HL-60/S4 treated with retinoic acid at 250 ng/mL for 4 days and 3 days (cell line): ENCODE measurements around the gene SULT4A1.

Experiments used
- in situ Hi-C: fragments of 300-500 bp; cut with MboI; formaldehyde crosslinking; loops from 2 replicates; pipeline ENCODE4 v1.7.0; 2022; ENCODE audit warnings: low sequenced_read_pairs

Gene SULT4A1

DNA sequence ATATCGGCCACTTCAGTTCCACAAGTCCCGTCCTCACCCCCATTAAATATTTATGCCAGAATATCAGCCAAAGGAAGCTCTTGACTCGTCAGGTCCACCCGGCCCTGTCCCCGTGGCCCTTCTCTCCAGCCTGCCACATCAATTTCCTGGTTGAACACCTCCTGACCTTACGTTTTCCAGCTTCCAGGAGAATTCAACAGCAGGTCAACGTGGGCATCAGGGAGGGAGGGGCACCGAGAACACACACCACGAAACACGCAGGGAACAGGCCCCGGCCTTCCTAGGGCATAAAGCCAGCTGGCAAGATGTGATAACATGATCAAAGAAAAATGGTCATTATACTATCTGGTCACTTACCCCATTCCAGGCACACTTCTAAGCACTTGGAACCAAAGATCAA lies 15.3 kb downstream of the SULT4A1 start:
- in situ Hi-C loops, result no loop called here

GRCh38 chr22:43845981-43846380 lies 16.3 kb downstream of the SULT4A1 start:
- in situ Hi-C loops, result no loop called here

DNA sequence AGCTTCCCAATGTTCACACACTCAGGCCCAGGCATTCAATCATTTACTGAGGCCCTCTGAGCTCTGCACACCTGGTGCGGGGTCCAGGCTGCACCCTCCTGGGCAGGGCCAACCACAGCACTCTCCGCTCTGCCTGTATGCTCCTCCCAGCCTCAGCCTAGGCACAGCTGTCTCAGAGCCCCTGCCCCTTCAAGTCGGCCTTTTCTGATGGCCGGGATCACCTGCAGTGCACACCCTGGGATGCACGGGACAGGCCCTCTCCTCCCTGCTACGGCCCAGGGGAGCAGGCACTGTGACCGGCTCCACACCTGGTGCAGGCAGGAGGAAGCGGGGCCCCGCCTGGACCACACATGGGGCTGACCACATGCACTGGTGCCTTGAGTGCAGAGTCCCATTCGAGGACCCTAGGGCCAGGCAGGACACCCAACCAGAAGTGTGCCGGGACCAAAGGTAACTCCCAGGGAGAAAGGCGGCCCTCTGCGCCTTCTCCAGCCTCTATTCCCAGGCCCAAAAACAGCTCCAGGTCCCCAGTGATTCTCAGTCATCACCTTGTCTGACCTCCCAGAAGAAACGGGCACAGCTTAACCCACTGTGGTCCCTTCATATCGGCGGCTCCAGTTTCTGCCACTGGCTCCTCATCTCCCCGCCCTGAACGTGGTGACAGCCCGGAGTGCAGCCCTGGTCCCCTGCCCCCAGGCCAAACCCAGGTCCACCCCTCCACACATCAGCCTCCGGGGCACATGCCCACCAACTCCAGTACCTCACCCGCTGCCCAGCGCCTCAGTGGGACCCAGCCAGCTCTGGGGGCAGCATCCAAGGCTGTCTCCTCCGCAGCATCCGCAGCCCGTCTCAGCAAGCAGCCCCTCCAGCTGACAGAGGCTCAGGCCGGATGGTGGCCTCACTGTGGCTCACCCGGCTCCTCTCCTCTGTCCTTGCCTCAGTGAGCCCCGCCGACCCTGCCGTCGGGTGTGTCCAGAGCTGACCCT lies 17.5 kb downstream of the SULT4A1 start:
- in situ Hi-C loops, result no loop called here

DNA sequence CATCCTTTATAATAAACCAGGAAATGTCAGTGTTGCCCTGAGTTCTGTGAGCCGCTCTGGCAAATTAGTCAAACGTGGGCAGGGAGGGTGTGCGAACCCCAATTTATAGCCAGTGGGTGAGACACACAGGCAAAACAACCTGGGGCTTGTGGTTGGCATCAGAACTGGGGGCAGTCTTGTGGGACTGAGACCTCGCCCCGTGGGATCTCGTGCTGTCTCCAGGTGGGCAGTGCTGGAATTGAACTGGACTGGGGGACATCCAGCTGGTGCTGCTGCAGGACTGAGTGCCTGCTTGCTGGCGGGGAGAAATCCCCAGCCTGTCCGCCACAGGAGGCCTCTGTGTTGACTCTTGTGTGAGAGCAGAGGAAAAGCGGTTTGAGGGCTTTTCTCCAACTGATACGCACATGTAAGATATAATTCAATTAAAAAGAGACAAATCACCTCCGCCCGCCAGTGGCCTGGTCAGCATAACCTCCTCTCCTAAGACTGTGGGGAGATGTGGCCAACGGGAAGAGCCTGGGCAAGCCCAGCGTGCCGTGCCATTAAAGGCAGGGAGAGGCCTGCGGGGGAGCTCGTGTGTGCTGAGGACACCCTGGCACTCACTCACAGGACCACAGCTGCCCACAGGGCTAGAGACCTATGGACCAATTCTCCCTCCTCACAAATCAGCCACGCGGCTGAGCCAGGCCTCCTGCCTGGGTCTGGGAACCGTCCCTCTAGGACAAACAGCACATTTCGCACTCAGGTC lies 18.4 kb downstream of the SULT4A1 start:
- in situ Hi-C loops, result no loop called here

- in situ Hi-C loops, result no loop called here
Measured at GRCh38 chr22:43841742-43842141, 20.6 kb downstream of the SULT4A1 start.

- in situ Hi-C loops, result no loop called here
Measured at GRCh38 chr22:43840851-43841250, 21.5 kb downstream of the SULT4A1 start.

DNA sequence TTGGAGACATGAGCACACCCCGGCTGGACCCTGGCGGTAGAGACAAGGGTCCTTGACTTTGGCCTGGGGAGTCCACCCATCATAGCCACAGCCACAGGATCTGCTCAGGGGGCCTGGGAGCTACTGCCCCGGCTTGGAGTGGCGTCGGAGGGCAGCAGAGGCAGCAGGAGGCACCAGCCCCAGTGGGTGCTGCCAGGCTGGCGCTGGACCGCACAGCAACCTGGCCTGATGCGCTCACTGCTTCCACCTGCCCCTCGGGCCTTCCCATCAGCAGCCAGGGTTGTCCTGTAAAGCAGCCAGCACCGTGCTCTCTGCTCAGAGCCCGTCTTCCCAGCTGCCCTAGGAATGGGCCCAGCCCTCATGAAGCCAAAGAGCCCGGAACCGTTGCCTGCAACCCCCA lies 21.9 kb downstream of the SULT4A1 start:
- in situ Hi-C loops, result no loop called here

- in situ Hi-C loops, result no loop called here
Measured at GRCh38 chr22:43839781-43840180, 22.5 kb downstream of the SULT4A1 start.

- in situ Hi-C loops, result no loop called here
Measured at GRCh38 chr22:43838571-43839307, 23.6 kb downstream of the SULT4A1 start.

DNA sequence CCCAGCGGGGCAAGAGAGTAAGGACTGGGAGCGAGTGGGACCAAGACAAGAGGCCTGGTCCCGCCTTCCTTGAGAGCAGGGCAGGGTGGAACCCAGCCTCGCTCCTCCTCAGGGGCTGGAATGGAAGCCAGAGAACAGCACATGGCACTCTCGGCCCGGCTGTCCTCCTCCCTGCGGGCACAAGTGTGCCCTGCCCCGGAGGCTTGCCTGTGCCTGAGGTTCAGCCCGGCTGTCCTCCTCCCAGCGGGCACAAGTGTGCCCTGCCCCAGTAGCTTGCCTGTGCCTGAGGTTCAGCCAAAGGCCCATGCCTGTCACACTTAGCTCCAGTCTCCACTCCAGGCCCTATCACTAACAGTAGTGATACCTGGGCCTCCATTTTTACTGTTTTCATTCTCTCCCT lies 24.2 kb downstream of the SULT4A1 start:
- in situ Hi-C loops, result no loop called here

DNA sequence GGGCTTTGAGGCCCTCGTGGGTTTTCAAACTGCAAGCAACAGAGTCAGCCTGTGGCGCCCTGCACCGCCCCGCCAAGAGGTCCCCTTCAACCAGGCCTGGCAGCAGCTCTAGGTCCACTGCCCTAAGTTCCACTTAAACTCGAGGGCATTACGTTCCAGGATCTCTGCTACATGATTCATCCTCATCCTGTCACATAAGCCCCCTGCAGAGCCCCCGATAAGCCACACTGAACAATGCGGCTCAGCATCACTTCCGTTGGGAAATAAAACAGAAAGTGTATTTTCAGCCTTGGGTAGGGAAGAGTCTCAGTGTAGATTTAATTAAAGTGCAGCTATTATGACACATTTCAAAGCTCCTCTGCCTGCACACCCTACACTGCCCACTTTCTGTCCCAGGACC lies 24.6 kb downstream of the SULT4A1 start:
- in situ Hi-C loops, result no loop called here

- in situ Hi-C loops, result no loop called here
Measured at GRCh38 chr22:43835736-43836135, 26.6 kb downstream of the SULT4A1 start.

GRCh38 chr22:43835166-43835565 lies 27.1 kb downstream of the SULT4A1 start:
- in situ Hi-C loops, result no loop called here

GRCh38 chr22:43833286-43834240 lies 28.8 kb downstream of the SULT4A1 start:
- in situ Hi-C loops, result no loop called here

DNA sequence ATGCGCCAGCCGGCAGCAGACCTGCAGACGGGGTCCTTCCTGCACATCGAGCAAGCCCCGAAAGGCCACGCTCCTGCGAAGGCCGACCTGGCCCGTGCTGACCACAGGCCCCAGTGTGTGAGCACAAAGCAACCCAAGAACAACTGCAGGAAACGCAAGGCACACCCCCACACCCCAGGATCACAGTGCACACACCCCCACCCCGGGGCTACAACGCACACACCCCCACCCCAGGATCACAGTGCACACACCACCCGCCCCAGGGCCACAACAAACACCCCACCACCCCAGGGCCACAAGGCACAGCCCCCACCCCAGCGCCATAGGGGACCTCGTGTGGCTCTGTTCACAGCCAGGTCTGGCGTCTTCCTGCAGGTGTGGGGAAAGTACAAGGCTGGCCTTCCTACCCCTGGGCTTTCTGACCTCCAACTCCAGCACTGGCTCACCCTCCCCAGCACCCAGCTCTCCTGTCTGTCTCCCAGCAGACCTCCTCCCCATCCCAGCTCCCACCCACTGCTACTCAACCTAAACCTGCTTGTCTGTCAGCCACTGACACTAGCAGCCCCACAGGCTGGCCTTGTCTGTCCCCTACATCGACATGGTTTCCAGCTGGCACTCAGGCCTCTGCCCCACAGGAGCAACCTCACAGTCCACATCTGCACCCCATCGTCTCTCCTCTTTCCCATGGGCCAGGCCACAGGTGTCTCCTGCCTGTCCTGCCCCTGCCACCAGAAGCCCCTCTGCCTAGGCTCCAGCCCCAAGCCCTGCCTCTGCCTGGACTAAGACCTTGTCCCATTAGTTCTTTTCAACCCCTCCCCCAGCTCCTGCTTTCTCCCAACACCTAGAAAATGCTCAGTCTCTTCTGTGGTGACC lies 29.7 kb downstream of the SULT4A1 start:
- in situ Hi-C loops, result no loop called here

DNA sequence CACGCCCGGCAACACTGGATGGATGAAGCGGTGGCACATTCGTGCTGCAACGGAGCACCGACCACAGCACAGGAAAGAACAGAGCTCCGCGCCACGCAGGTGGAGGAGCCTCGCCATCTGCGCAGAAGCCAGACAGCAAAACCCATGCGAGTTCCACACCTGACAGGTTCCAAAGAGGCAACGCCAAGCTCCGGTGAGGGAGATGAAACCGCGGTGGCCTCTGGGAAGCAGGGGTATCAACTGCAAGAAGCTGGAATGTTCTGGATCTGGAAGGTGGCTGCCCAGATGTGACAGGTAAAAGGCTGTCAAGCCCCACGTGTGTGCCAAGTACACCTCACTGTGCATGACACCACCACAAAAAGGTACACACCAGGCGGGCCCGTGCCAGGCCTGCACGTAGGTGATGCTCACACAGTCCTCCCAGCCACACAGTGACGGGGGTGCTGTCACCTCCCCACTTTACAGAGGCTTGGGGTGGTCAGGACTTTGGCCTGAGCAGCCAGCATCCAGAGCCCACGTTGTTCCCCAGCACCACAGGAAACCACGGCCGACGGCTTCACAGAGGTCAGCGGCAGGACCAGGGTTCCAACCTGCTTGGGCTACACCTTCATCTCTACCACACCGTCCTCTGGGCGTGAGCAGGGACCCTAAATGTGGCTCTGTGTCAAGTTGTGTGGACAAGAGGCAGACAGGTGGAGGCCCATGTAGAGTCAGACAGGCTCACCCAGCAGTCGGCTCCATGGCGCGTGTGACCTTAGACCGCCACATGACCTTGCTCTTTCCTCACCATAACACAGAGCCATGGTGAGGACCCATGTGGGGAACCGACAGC lies 30.5 kb downstream of the SULT4A1 start:
- in situ Hi-C loops, result no loop called here

- in situ Hi-C loops, result no loop called here
Measured at GRCh38 chr22:43830931-43831560, 31.3 kb downstream of the SULT4A1 start.
